Measurements from ENCODE around the gene NDFIP2.

- TF ChIP-seq CTCF (conservative IDR thresholded peaks at IDR 0.05; ENCODE audit: low read length), result no peak
- TF ChIP-seq EZH2phosphoT487 (IDR thresholded peaks at IDR 0.05; ENCODE audit: borderline replicate concordance, low read depth, low read length), result no peak
Observed at GRCh38 chr13:79432086-79432485, 48.9 kb upstream of the NDFIP2 start.

Measured in OCI-LY7 (cell line).